Measurements from ENCODE around the gene DCAF5.

DNA sequence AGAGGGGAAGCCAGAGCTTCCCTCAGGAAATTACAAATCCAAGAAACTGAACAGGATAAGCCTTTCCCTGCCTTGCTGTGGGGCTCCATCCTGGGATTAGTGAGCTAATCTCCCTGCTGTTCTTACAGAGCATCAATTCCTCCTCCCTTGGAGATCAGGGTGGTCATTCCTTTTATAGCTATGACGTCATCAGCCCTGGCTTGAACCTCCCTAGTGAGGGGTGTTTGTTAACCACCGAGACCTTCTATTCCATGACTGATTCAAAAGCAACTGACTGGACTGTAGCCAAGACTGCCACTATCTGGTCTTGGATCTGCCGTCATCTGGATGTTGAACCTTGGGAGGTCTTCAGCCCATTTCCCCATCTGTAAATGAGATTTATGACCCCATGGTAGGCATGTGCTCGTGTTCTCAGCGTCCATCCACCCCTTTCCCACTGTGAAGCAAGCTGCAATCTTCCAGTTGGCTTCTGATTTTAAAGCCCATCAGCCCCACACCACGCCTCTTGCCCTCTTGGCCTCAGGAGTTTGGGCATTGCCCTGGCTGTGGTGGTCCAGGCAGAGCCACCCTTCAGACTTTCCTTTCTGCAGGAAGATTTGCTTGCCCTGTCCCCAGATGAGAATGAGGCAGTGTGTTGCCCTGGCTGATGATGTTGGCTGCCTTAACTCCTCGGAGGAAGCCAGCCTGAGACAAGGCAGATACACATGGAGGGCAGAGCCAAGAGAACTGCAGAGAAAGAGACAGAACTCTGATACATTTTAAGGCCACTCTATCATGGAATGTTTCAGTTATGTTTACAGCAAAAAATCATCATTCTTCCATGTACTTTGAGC, 114.2 kb downstream of the DCAF5 start:
- TF ChIP-seq POLR2A (IDR thresholded peaks at IDR 0.05; ENCODE audit: extremely low read depth, insufficient read length), result no peak
- TF ChIP-seq, protein P1, sequence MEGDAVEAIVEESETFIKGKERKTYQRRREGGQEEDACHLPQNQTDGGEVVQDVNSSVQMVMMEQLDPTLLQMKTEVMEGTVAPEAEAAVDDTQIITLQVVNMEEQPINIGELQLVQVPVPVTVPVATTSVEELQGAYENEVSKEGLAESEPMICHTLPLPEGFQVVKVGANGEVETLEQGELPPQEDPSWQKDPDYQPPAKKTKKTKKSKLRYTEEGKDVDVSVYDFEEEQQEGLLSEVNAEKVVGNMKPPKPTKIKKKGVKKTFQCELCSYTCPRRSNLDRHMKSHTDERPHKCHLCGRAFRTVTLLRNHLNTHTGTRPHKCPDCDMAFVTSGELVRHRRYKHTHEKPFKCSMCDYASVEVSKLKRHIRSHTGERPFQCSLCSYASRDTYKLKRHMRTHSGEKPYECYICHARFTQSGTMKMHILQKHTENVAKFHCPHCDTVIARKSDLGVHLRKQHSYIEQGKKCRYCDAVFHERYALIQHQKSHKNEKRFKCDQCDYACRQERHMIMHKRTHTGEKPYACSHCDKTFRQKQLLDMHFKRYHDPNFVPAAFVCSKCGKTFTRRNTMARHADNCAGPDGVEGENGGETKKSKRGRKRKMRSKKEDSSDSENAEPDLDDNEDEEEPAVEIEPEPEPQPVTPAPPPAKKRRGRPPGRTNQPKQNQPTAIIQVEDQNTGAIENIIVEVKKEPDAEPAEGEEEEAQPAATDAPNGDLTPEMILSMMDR (IDR thresholded peaks at IDR 0.05; ENCODE audit: low read depth, low read length), result no peak

All from NB4 (cell line).